DOHH2 (cell line): ENCODE results near the gene NALCN.

ENCODE experiments used
- H3F3A ChIP-seq: fragments of 200-600 bp; sonication (generic), shearing (Covaris generic); 2 replicates; pipeline ENCODE4 v1.6.0; 2016; ENCODE audit warnings: antibody characterized with exemption, mild to moderate bottlenecking; ENCODE audit not compliant: control insufficient read depth, insufficient read depth
- H3K27ac ChIP-seq: fragments of 200-600 bp; sonication (generic); 2 replicates; pipeline ENCODE4 v1.5.1; 2014; ENCODE audit warnings: low read depth, mild to moderate bottlenecking, low read length, moderate library complexity
- H3K27me3 ChIP-seq: fragments of 200-600 bp; sonication (generic); 2 replicates; pipeline ENCODE4 v1.6.1; 2014; ENCODE audit warnings: mild to moderate bottlenecking, low read length, mixed read lengths; ENCODE audit not compliant: control insufficient read depth
- H3K36me3 ChIP-seq: fragments of 200-600 bp; sonication (generic); 2 replicates; pipeline ENCODE4 v1.6.1; 2014; ENCODE audit warnings: mild to moderate bottlenecking, low read length, moderate library complexity, mixed read lengths; ENCODE audit not compliant: control insufficient read depth
- H3K4me1 ChIP-seq: fragments of 200-600 bp; sonication (generic); 2 replicates; pipeline ENCODE4 v1.6.1; 2014; ENCODE audit warnings: mild to moderate bottlenecking, low read length, mixed read lengths; ENCODE audit not compliant: control insufficient read depth
- H3K4me2 ChIP-seq: fragments of 200-600 bp; sonication (generic); 2 replicates; pipeline ENCODE4 v1.6.0; 2014; ENCODE audit warnings: mild to moderate bottlenecking, low read length, moderate library complexity
- H3K4me3 ChIP-seq: fragments of 200-600 bp; sonication (generic); 2 replicates; pipeline ENCODE4 v1.5.1; 2014; ENCODE audit warnings: mild to moderate bottlenecking, low read length, mixed read lengths
- H3K79me2 ChIP-seq: fragments of 200-600 bp; sonication (generic); 2 replicates; pipeline ENCODE4 v1.6.1; 2014; ENCODE audit warnings: mild to moderate bottlenecking, low read length, mixed read lengths; ENCODE audit not compliant: control insufficient read depth
- H3K9me2 ChIP-seq: fragments of 200-600 bp; sonication (generic); replicated peaks from 2 replicates; pipeline ENCODE4 v1.6.1; 2014; ENCODE audit warnings: mild to moderate bottlenecking, low read length, mixed read lengths; ENCODE audit not compliant: control insufficient read depth
- H3K9me3 ChIP-seq: fragments of 200-600 bp; sonication (generic); 2 replicates; pipeline ENCODE4 v1.6.1; 2014; ENCODE audit warnings: antibody characterized with exemption, low read length, mixed read lengths; ENCODE audit not compliant: control insufficient read depth, insufficient read depth
- H4K20me1 ChIP-seq: fragments of 200-600 bp; sonication (generic); 2 replicates; pipeline ENCODE4 v1.6.0; 2014; ENCODE audit warnings: low read depth, mild to moderate bottlenecking, antibody characterized with exemption, low read length, moderate library complexity; ENCODE audit not compliant: control insufficient read depth, insufficient read depth
- EZH2phosphoT487 ChIP-seq: fragments of 200-600 bp; sonication (generic); IDR thresholded peaks from 2 replicates; pipeline ENCODE4 v1.6.1; 2017; ENCODE audit warnings: borderline replicate concordance, mild to moderate bottlenecking, antibody characterized with exemption, low read length, moderate library complexity, mixed read lengths
- TF ChIP-seq, protein P1 (sequence below): fragments of 200-600 bp; sonication (generic); IDR thresholded peaks from one replicate; pipeline ENCODE4 v1.5.1; 2014; ENCODE audit warnings: antibody characterized with exemption, mild to moderate bottlenecking, low read depth, low read length; ENCODE audit not compliant: poor library complexity, severe bottlenecking

The NALCN gene

DNA sequence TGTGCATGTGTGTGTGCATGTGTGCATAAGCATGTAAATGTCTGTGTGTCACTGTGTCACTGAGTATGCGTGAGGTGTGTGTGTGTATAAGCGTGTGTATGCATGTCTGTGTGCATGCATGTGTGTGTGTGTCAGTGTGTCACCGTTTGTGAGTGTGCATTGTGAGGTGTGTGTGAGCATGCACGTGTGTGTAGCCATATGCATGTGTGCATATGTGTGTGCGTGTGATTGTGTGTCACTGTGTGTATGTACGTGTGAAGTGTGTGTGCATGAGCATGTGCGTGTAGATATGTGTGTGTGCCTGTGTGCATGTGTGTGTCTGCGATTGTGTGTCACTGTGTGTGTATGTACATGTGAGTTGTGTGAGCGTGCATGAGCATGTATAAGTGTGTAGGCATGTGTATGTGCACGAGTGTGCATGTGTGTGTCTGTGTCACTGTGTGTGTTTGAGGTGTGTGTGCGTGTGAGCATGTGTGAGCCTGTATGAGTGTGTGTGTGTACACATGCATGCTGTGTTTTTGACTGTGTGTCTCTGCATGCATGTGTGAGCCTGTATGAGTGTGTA is 144.5 kb downstream of the NALCN start:
- peaks cover 6% of the 10 kb centered on the region; the same call in 1 of the 2 replicates for H3K9me3 ChIP-seq
- no peaks in the 10 kb centered on the region for H4K20me1 ChIP-seq
- no peaks in the 10 kb centered on the region for H3F3A ChIP-seq
- no peaks in the 10 kb centered on the region for H3K4me1 ChIP-seq
- H3K36me3 ChIP-seq, result no peaks in the 10 kb centered on the region
- H3K4me2 ChIP-seq, result no peak overlapping the region
- no peaks in the 10 kb centered on the region for H3K79me2 ChIP-seq
- no peaks in the 10 kb centered on the region for H3K9me2 ChIP-seq
- TF ChIP-seq, protein P1, sequence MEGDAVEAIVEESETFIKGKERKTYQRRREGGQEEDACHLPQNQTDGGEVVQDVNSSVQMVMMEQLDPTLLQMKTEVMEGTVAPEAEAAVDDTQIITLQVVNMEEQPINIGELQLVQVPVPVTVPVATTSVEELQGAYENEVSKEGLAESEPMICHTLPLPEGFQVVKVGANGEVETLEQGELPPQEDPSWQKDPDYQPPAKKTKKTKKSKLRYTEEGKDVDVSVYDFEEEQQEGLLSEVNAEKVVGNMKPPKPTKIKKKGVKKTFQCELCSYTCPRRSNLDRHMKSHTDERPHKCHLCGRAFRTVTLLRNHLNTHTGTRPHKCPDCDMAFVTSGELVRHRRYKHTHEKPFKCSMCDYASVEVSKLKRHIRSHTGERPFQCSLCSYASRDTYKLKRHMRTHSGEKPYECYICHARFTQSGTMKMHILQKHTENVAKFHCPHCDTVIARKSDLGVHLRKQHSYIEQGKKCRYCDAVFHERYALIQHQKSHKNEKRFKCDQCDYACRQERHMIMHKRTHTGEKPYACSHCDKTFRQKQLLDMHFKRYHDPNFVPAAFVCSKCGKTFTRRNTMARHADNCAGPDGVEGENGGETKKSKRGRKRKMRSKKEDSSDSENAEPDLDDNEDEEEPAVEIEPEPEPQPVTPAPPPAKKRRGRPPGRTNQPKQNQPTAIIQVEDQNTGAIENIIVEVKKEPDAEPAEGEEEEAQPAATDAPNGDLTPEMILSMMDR, result no peak
- TF ChIP-seq EZH2phosphoT487, result no peak
- H3K27me3 ChIP-seq, result no peaks in the 10 kb centered on the region
- no peak overlapping the region for H3K27ac ChIP-seq
- H3K4me3 ChIP-seq, result no peak overlapping the region

DNA sequence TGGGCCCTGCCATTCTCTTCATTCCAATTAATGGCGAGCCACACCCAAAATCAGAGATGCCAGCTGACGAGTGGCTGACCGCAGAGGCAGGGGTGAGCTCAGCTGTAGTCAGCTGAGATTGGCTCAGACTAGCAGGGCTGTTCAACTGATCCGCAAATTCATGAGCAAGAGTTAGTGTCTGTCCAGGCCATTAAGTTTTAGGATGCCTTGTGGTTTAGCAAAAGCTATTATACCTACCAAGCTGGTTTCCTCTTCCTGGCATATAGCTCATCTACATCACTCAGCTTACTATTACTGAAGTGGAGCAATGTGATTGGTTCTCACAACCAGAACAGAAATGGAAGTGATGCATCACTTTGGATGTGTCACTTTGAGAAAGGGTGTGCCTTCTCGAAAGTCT is 148.7 kb downstream of the NALCN start:
- no peaks in the 10 kb centered on the region for H3K36me3 ChIP-seq
- H3K4me1 ChIP-seq, result no peaks in the 10 kb centered on the region
- no peaks in the 10 kb centered on the region for H4K20me1 ChIP-seq
- TF ChIP-seq, protein P1, result no peak
- TF ChIP-seq EZH2phosphoT487, result no peak
- H3K79me2 ChIP-seq, result no peaks in the 10 kb centered on the region
- H3K9me3 ChIP-seq, result peaks cover 6% of the 10 kb centered on the region; the same call in 1 of the 2 replicates
- no peak overlapping the region for H3K4me2 ChIP-seq
- no peak overlapping the region for H3K4me3 ChIP-seq
- no peaks in the 10 kb centered on the region for H3K9me2 ChIP-seq
- no peak overlapping the region for H3K27ac ChIP-seq
- no peaks in the 10 kb centered on the region for H3F3A ChIP-seq
- no peaks in the 10 kb centered on the region for H3K27me3 ChIP-seq

DNA sequence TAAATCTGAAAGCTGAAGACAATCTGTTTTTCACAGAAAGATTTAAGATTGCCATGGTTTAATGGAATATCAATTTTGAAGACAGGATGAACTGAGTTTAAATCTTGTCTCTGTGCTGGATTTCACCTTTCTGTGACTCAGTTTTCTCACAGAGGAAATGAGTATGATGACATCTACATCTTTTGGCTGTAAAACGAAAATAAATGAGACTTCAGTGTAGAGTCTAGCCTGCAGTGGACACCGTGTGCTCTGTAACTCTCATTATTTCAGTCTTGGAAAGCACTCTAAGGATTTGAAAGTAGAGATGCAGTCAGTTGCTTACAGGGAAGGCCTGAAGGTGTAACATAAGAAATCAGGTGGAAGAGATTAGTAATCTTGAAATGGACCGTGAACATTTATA is 150.4 kb downstream of the NALCN start:
- Histone ChIP-seq H3K27me3 (no peaks in the 10 kb centered on the region), H3K9me2 (no peaks in the 10 kb centered on the region), H3K4me3 (no peak overlapping the region), H3K79me2 (no peaks in the 10 kb centered on the region), H3F3A (no peaks in the 10 kb centered on the region), H3K4me2 (no peak overlapping the region), H3K36me3 (no peaks in the 10 kb centered on the region), H3K27ac (no peak overlapping the region), H3K4me1 (no peaks in the 10 kb centered on the region), H3K9me3 (no peaks in the 10 kb centered on the region), H4K20me1 (no peaks in the 10 kb centered on the region)
- TF ChIP-seq, protein P1, result no peak
- no peak for TF ChIP-seq EZH2phosphoT487
